Cardiac muscle cell (in vitro differentiated cells and primary cell): ENCODE measurements around the gene LRRC8A. TPM values are rescaled to one million over a fixed set of nuclear protein-coding genes. Genes with fewer than 3 reads are reported as not detected.

Source experiments
- DNase-seq, 2 donors: peaks; one replicate each; pipeline versions ENCODE4 v3.0.0 to v3.0.0-alpha.2; 2010 to 2017; ENCODE audit warnings: low read depth in 1 of 2, low spot score in 1 of 2
- H3K27ac ChIP-seq: fragments of 200-600 bp; sonication (generic); 2 replicates; pipeline ENCODE4 v1.5.1; 2016
- H3K27me3 ChIP-seq: fragments of 200-600 bp; sonication (generic); 2 replicates; pipeline ENCODE4 v1.6.0; 2016; ENCODE audit warnings: control low read depth
- H3K36me3 ChIP-seq: fragments of 200-600 bp; sonication (generic); 2 replicates; pipeline ENCODE4 v1.5.1; 2016; ENCODE audit warnings: control low read depth
- H3K4me1 ChIP-seq: fragments of 200-600 bp; sonication (generic); 2 replicates; pipeline ENCODE4 v1.8.1; 2017; ENCODE audit warnings: low read depth, mild to moderate bottlenecking, mixed run types
- H3K4me3 ChIP-seq: fragments of 200-600 bp; sonication (generic); 2 replicates; pipeline ENCODE4 v1.5.1; 2016; ENCODE audit warnings: mild to moderate bottlenecking
- H3K9me3 ChIP-seq: fragments of 200-600 bp; sonication (generic); 2 replicates; pipeline ENCODE4 v1.5.1; 2017; ENCODE audit warnings: low read depth, mild to moderate bottlenecking, control low read depth
- polyA plus RNA-seq: library from polyadenylated mRNA; unstranded; fragments of >200 nt; fragmentation: Nextera tagmentation; extraction: Ambion mirVana; gene quantifications from 2 replicates; pipeline ENCODE4 v1.2.1, GENCODE V29; 2016
- total RNA-seq: library from RNA; depleted of rRNA; stranded (reverse); fragments of >200 nt; gene quantifications from 2 replicates; pipeline ENCODE4 v1.2.3, GENCODE V29; 2016
- TF ChIP-seq, protein P1 (sequence below): IDR thresholded peaks from 2 replicates; pipeline ENCODE4 v1.5.1; 2012; ENCODE audit warnings: low read depth, mild to moderate bottlenecking, low read length

The LRRC8A gene
- total and polyA plus RNA-seq, 2 experiments from 2014 or later = 28.6 to 55.8 TPM

DNA sequence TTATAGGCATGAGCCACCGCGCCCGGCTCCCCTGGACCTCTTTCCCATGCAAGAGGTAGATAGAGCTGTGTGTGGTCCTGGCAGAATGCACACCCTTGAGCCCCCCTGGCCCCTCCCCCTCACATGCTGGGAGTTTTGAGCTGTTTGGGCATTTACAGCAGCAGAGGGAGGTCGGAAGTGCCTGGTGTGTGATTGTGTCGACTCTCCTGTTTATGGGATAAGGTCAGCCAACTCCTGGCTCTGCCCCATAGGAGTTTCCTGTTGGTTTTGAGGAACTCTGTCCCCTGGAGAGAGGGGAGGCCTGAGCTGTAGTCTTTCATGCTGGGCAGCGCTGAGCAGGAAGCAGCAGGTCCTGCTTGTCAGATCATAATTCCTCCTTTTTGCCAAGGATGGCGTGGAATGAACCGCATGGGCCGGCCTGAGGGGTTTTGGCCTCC is 6.0 kb downstream of the LRRC8A start:
- no peak overlapping the region for H3K27ac ChIP-seq
- H3K4me3 ChIP-seq = no peak overlapping the region
- H3K9me3 ChIP-seq = no peaks in the 10 kb centered on the region
- TF ChIP-seq, protein P1, sequence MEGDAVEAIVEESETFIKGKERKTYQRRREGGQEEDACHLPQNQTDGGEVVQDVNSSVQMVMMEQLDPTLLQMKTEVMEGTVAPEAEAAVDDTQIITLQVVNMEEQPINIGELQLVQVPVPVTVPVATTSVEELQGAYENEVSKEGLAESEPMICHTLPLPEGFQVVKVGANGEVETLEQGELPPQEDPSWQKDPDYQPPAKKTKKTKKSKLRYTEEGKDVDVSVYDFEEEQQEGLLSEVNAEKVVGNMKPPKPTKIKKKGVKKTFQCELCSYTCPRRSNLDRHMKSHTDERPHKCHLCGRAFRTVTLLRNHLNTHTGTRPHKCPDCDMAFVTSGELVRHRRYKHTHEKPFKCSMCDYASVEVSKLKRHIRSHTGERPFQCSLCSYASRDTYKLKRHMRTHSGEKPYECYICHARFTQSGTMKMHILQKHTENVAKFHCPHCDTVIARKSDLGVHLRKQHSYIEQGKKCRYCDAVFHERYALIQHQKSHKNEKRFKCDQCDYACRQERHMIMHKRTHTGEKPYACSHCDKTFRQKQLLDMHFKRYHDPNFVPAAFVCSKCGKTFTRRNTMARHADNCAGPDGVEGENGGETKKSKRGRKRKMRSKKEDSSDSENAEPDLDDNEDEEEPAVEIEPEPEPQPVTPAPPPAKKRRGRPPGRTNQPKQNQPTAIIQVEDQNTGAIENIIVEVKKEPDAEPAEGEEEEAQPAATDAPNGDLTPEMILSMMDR = no peak
- H3K4me1 ChIP-seq = peaks cover 9% of the 10 kb centered on the region
- H3K36me3 ChIP-seq = peaks cover 3% of the 10 kb centered on the region
- H3K27me3 ChIP-seq = no peaks in the 10 kb centered on the region
- DNase-seq = peak in 1 of 2 donors; percentile 78

- peaks cover 6% of the 10 kb centered on the region for H3K36me3 ChIP-seq
- no peak overlapping the region for H3K27ac ChIP-seq
- H3K4me3 ChIP-seq = no peak overlapping the region
- H3K4me1 ChIP-seq = no peaks in the 10 kb centered on the region
- no peaks in the 10 kb centered on the region for H3K27me3 ChIP-seq
- DNase-seq = no peak
- TF ChIP-seq, protein P1 = no peak
- H3K9me3 ChIP-seq = no peaks in the 10 kb centered on the region
These were observed 9.6 kb downstream of the LRRC8A start for GRCh38 chr9:128891321-128892220.

- H3K36me3 ChIP-seq = peaks cover 4% of the 10 kb centered on the region
- no peaks in the 10 kb centered on the region for H3K9me3 ChIP-seq
- TF ChIP-seq, protein P1 = no peak
- no peak overlapping the region for H3K4me3 ChIP-seq
- no peaks in the 10 kb centered on the region for H3K27me3 ChIP-seq
- no peaks in the 10 kb centered on the region for H3K4me1 ChIP-seq
- no peak overlapping the region for H3K27ac ChIP-seq
- DNase-seq = peak in 1 of 2 donors; percentile 96
These were observed 10.4 kb downstream of the LRRC8A start for GRCh38 chr9:128892221-128892921.

DNA sequence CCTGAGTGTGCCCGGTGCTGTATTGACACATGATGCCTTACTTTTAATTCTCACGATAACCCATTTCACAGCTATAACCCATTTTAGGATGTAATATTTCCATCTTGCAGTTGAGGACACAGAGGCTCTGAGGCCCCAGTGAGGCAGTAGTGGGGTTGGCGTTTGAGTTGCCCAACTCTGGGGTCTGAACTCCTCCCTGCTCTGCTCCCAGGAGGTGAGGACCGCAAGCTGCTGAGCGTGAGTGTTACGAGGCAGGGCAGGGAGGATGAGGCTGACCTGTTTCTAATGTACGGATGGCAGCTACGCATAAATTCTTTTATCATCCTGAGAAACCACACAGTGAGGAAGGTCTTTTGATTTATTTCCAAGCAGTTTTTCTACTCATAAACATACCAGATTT is 11.4 kb downstream of the LRRC8A start:
- no peak for DNase-seq
- Histone ChIP-seq H3K27me3 (no peaks in the 10 kb centered on the region), H3K27ac (no peak overlapping the region), H3K9me3 (no peaks in the 10 kb centered on the region), H3K36me3 (peaks cover 4% of the 10 kb centered on the region), H3K4me3 (no peak overlapping the region), H3K4me1 (no peaks in the 10 kb centered on the region)
- TF ChIP-seq, protein P1 = no peak

DNA sequence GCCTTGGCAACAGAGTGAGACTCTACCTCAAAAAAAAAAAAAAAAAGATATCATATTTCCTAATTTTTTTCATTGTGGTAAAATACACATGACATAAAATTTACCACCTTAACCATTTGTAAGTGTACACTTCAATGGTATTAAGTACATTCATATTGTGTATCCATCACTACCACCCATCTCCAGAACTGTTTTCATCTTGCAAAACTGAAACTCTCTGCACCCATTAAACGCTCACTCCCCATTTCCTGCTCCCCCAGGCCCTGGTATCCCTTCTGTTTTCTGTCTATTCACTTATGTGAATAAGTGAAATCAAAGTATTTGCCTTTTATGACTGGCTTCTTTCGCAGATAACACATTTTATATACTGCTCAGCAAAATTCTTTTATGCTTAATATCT is 12.8 kb downstream of the LRRC8A start:
- Histone ChIP-seq H3K9me3 (no peaks in the 10 kb centered on the region), H3K4me1 (no peaks in the 10 kb centered on the region), H3K4me3 (no peak overlapping the region), H3K36me3 (peaks cover 4% of the 10 kb centered on the region), H3K27ac (no peak overlapping the region), H3K27me3 (no peaks in the 10 kb centered on the region)
- no peak for DNase-seq
- TF ChIP-seq, protein P1 = no peak
